Measurements from ENCODE around the gene TBC1D3B. TPM values are rescaled to one million over a fixed set of nuclear protein-coding genes. Genes with fewer than 3 reads are reported as not detected.
"Not testable (repeated sequence)": the region's sequence is repeated elsewhere in the genome, so short reads cannot be mapped to it uniquely, and the experiment has no call there.

Gene TBC1D3B
- total RNA-seq, 4 donors from 2014 or later = 3.4 to 69.3 (median 11.7) TPM

- H3K36me3 ChIP-seq = no peaks in the 10 kb centered on the region
- H3K4me3 ChIP-seq = no peak overlapping the region
- TF ChIP-seq POLR2A (IDR thresholded peaks at IDR 0.05) = no peak
- no peak for TF ChIP-seq CTCF (IDR thresholded peaks at IDR 0.05)
- no peaks in the 10 kb centered on the region for H3K27me3 ChIP-seq
- H3K27ac ChIP-seq = no peak overlapping the region
- H3K4me1 ChIP-seq = peaks cover 0 to 6% (median 0%) of the 10 kb centered on the region in 4 donors
- no peak for DNase-seq
- no peaks in the 10 kb centered on the region for H3K9me3 ChIP-seq
Measured at GRCh38 chr17:36212966-36213365, 36.5 kb upstream of the TBC1D3B start.

GRCh38 chr17:36212272-36212605, 35.8 kb upstream of the TBC1D3B start:
- no peak for DNase-seq
- no peaks in the 10 kb centered on the region for H3K27me3 ChIP-seq
- peaks cover 0 to 6% (median 0%) of the 10 kb centered on the region in 4 donors for H3K4me1 ChIP-seq
- H3K27ac ChIP-seq = peak overlapping the region in 1 of 4 donors; percentile 52
- no peaks in the 10 kb centered on the region for H3K9me3 ChIP-seq
- TF ChIP-seq CTCF (IDR thresholded peaks at IDR 0.05) (no peak), POLR2A (IDR thresholded peaks at IDR 0.05) (no peak)
- H3K36me3 ChIP-seq = no peaks in the 10 kb centered on the region
- H3K4me3 ChIP-seq = no peak overlapping the region

GRCh38 chr17:36211484-36212271, 35.2 kb upstream of the TBC1D3B start:
- peak overlapping the region in 1 of 4 donors; percentile 52 for H3K27ac ChIP-seq
- H3K36me3 ChIP-seq, DNase-seq: not testable (repeated sequence)

GRCh38 chr17:36210439-36211211, 34.2 kb upstream of the TBC1D3B start, which contains the start of gene CCL4L2:
CCL4L2 (plus strand) TSS chr17:36211063.
- not testable (repeated sequence) for H3K4me1 ChIP-seq, H3K9me3 ChIP-seq, H3K4me3 ChIP-seq, H3K27me3 ChIP-seq, H3K36me3 ChIP-seq
- peak in 2 of 3 donors; percentile 63 to 66 for DNase-seq
- peak within 1 kb of the TSS in 2 of 4 donors; percentile 46 to 52 for H3K27ac ChIP-seq

More at GRCh38 chr17:36211484-36212271, 35.2 kb upstream of the TBC1D3B start:
- not testable (repeated sequence) for H3K4me1 ChIP-seq, H3K4me3 ChIP-seq, H3K9me3 ChIP-seq, H3K27me3 ChIP-seq

GRCh38 chr17:36209575-36209974, 33.1 kb upstream of the TBC1D3B start:
- Histone ChIP-seq H3K4me3 (no peak overlapping the region), H3K4me1 (peaks cover 0 to 6% (median 0%) of the 10 kb centered on the region in 4 donors), H3K27ac (no peak overlapping the region), H3K36me3 (no peaks in the 10 kb centered on the region), H3K9me3 (no peaks in the 10 kb centered on the region), H3K27me3 (no peaks in the 10 kb centered on the region)
- DNase-seq = no peak
- no peak for TF ChIP-seq CTCF (IDR thresholded peaks at IDR 0.05)
- no peak for TF ChIP-seq POLR2A (IDR thresholded peaks at IDR 0.05)

GRCh38 chr17:36207383-36207782, 30.9 kb upstream of the TBC1D3B start:
- not testable (repeated sequence) for H3K9me3 ChIP-seq, H3K36me3 ChIP-seq

GRCh38 chr17:36206486-36206821, 30.0 kb upstream of the TBC1D3B start:
- not testable (repeated sequence) for DNase-seq

More at GRCh38 chr17:36207383-36207782, 30.9 kb upstream of the TBC1D3B start:
- H3K4me1 ChIP-seq = peaks cover 0 to 12% (median 0%) of the 10 kb centered on the region in 4 donors
- H3K27me3 ChIP-seq, DNase-seq, H3K4me3 ChIP-seq, H3K27ac ChIP-seq: not testable (repeated sequence)

More at GRCh38 chr17:36206486-36206821, 30.0 kb upstream of the TBC1D3B start:
- H3K9me3 ChIP-seq, H3K27me3 ChIP-seq, H3K27ac ChIP-seq, H3K36me3 ChIP-seq, H3K4me3 ChIP-seq: not testable (repeated sequence)
- peaks cover 0 to 12% (median 0%) of the 10 kb centered on the region in 4 donors for H3K4me1 ChIP-seq
